HL-60 (cell line): ENCODE measurements around the gene KIF23.

Source experiments
- CTCF ChIP-seq: IDR thresholded peaks from one replicate; pipeline ENCODE4 v1.5.1; 2011; ENCODE audit warnings: low read length, control low read depth, inconsistent platforms; ENCODE audit not compliant: insufficient read depth
- GABPA ChIP-seq: IDR thresholded peaks from 2 replicates; pipeline ENCODE4 v1.6.1; 2012; ENCODE audit warnings: low read depth
- POLR2AphosphoS5 ChIP-seq: IDR thresholded peaks from 2 replicates; pipeline ENCODE4 v1.6.1; 2012; ENCODE audit warnings: low read depth
- TF ChIP-seq, protein P1 (sequence below): IDR thresholded peaks from 2 replicates; pipeline ENCODE4 v1.6.1; 2012; ENCODE audit warnings: low read depth; ENCODE audit not compliant: insufficient replicate concordance

DNA sequence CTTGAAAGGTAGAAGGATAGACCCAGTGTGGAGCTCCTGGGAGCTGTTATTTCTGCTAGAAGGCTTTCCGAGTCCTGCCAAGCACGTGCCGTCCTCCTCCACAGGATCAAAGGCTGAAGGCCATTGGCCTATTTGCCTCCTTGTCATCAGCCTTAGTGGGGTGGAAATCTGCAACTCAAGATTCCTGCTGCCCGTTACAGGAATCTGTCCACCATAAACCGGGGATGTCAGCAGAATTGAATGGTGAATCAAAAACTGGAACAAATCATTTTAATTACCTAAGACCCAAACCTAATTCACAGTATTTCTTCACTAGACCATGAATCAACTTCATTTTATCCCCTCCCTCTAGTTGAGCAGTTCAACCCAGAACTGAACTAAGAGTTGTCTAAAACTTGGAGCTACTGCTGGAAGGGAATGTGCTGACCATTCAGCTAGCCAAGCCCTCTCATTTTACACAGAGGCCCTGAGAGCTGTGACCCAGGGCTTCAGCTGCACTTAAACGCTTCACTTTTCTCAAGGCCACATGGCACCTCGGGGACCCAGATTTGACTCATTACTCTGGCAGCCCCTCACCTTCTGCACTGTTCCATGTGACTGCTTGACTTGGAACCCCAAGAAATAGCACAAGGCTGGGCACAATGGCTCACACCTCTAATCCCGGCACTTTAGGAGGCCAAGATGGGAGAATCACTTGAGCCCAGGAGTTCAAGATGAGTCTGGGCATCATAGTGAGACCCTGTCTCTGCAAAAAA, 36.8 kb upstream of the KIF23 start:
- TF ChIP-seq POLR2AphosphoS5 (no peak), CTCF (no peak), GABPA (no peak)
- TF ChIP-seq, protein P1, sequence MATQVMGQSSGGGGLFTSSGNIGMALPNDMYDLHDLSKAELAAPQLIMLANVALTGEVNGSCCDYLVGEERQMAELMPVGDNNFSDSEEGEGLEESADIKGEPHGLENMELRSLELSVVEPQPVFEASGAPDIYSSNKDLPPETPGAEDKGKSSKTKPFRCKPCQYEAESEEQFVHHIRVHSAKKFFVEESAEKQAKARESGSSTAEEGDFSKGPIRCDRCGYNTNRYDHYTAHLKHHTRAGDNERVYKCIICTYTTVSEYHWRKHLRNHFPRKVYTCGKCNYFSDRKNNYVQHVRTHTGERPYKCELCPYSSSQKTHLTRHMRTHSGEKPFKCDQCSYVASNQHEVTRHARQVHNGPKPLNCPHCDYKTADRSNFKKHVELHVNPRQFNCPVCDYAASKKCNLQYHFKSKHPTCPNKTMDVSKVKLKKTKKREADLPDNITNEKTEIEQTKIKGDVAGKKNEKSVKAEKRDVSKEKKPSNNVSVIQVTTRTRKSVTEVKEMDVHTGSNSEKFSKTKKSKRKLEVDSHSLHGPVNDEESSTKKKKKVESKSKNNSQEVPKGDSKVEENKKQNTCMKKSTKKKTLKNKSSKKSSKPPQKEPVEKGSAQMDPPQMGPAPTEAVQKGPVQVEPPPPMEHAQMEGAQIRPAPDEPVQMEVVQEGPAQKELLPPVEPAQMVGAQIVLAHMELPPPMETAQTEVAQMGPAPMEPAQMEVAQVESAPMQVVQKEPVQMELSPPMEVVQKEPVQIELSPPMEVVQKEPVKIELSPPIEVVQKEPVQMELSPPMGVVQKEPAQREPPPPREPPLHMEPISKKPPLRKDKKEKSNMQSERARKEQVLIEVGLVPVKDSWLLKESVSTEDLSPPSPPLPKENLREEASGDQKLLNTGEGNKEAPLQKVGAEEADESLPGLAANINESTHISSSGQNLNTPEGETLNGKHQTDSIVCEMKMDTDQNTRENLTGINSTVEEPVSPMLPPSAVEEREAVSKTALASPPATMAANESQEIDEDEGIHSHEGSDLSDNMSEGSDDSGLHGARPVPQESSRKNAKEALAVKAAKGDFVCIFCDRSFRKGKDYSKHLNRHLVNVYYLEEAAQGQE: no peak
